Mammary epithelial cell (primary cell): Measurements from ENCODE around the gene CCR8.

Experiments
- CTCF ChIP-seq, 2 donors: IDR thresholded peaks in 1 of 2; conservative IDR thresholded peaks in 1 of 2; 2 replicates each; pipeline ENCODE4 v1.5.1; 2011 to 2012; ENCODE audit warnings: inconsistent platforms in 2 of 2, low read length in 2 of 2, mild to moderate bottlenecking in 2 of 2, control low read depth in 1 of 2, low read depth in 1 of 2; ENCODE audit not compliant: insufficient read depth in 1 of 2; ENCODE audit errors: extremely low read depth in 1 of 2
- EZH2 ChIP-seq: IDR thresholded peaks from 2 replicates; pipeline ENCODE4 v1.6.1; 2012; ENCODE audit warnings: low read length, inconsistent platforms, borderline replicate concordance

- TF ChIP-seq CTCF (conservative IDR thresholded peaks at IDR 0.05 in 1 of 2, IDR thresholded peaks at IDR 0.05 in 1 of 2; ENCODE audit: extremely low read depth in 1 of 2, insufficient read depth in 1 of 2, low read depth in 1 of 2, low read length in 2 of 2) (no peak), EZH2 (no peak)
Measured at GRCh38 chr3:39319249-39319648, 10.3 kb upstream of the CCR8 start.
